ENCODE data around the gene C3orf20. TPM values are rescaled to one million over a fixed set of nuclear protein-coding genes. Genes with fewer than 3 reads are reported as not detected.

Gene C3orf20
- total RNA-seq, 1 donor from 2014 or later = not detected

DNA sequence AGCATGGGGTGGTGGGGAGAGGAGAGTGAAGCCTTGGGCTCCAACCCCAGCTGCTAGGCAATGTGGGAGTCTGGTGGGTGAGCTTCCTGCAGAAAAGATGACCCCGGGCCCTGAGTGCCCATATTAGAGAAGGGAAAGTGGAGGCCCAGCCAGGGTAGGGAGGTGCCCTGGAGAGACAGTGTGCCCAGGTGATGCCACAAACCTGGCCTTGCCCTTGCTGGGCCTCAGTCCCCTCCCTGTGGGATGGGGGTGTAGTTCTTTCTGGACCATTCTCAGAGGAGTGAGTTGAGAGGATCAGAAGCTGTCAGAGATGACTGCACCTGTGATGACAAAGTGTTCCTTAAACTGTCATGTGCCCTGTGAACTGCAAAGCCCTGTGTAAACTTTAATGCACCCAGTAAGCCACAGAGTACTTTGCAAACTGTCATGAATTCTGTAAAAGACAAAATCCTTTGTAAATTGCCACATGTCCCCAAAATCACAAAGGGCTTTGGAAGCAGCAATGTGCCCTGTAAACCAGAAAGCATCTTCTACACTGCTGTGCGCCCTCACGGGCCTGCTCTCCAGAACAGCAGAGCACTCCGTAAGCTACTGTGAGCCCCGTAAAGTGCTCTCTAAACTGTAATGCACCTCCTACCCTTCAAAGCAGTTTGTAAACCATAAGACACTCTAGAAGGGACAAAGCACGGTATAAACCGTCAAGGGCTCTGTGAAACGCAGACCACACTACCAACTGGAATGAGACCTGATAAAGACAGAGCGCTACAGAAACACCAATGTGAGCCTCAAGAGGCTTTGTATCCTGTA is 92.5 kb downstream of the C3orf20 start:
- ATAC-seq = no peak
- intact Hi-C loops (cut with DNase I) = no loop called here
- DNase-seq (ENCODE audit: missing footprints) = no peak

- no peak for ATAC-seq
- intact Hi-C loops (cut with DNase I) = no loop called here
- no peak for DNase-seq (ENCODE audit: missing footprints)
Measured at GRCh38 chr3:14768182-14768790, 93.3 kb downstream of the C3orf20 start.

DNA sequence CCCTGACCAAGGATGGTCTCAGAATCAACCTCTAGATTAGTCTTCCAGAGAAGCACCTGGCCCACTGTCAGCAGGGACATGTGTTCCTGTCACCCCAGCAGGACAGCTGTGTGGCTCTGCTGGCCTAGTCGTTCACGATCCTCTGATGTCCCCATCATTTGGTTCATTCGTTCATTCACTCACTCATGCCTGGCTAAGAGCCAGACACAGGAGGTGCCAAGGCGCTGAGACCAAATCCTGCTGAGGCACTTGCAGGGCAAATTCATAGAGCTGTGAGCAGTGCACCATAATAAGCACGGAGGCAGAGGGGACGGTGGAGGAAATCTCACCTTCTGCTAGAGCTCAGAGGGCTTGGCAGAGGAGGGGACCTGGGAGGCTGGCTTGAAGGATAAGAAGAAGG is 93.9 kb downstream of the C3orf20 start:
- intact Hi-C loops (cut with DNase I) = no loop called here
- DNase-seq (ENCODE audit: missing footprints) = no peak
- no peak for ATAC-seq

- intact Hi-C loops (cut with DNase I) = no loop called here
- DNase-seq (ENCODE audit: missing footprints) (no peak), ATAC-seq (no peak)
Measured at GRCh38 chr3:14769544-14770325, 94.8 kb downstream of the C3orf20 start.

- intact Hi-C loops (cut with DNase I) = no loop called here
- DNase-seq (ENCODE audit: missing footprints) = no peak
- no peak for ATAC-seq
Measured at GRCh38 chr3:14770591-14770990, 95.7 kb downstream of the C3orf20 start.

GRCh38 chr3:14771593-14772497 is 96.9 kb downstream of the C3orf20 start:
- ATAC-seq (no peak), DNase-seq (ENCODE audit: missing footprints) (no peak)
- intact Hi-C loops (cut with DNase I) = no loop called here

- intact Hi-C loops (cut with DNase I) = no loop called here
- DNase-seq (ENCODE audit: missing footprints) = no peak
- ATAC-seq = no peak
Measured at GRCh38 chr3:14772533-14773138, 97.7 kb downstream of the C3orf20 start.

- DNase-seq (ENCODE audit: missing footprints) = no peak
- no peak for ATAC-seq
- intact Hi-C loops (cut with DNase I) = no loop called here
Measured at GRCh38 chr3:14773281-14773680, 98.3 kb downstream of the C3orf20 start.

- DNase-seq (ENCODE audit: missing footprints) (no peak), ATAC-seq (no peak)
- intact Hi-C loops (cut with DNase I) = no loop called here
Measured at GRCh38 chr3:14773691-14774128, 98.8 kb downstream of the C3orf20 start.

- intact Hi-C loops (cut with DNase I) = no loop called here
- no peak for ATAC-seq
- DNase-seq (ENCODE audit: missing footprints) = no peak
Measured at GRCh38 chr3:14774431-14774830, 99.5 kb downstream of the C3orf20 start.

DNA sequence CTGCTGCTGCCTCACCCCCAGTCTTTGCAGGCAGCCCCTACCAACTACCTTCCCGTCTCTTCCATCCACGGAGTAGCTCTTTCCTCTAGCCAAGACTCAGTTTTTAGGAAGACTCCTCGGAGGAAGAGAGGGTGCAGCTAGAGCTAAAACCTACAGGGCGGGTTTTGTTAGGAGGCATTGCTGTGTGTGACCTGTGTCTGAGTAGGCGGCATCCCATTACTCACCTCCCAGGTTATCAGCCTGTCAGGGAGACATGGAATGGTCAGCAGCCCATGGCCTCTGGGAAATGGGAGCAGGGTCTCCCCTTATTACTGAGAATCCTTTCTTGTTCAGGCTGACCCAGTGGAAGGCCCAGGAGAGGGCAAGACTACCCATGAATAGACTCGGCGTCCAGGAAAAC is 100.1 kb downstream of the C3orf20 start:
- no peak for ATAC-seq
- DNase-seq (ENCODE audit: missing footprints) = no peak
- intact Hi-C loops (cut with DNase I) = no loop called here

DNA sequence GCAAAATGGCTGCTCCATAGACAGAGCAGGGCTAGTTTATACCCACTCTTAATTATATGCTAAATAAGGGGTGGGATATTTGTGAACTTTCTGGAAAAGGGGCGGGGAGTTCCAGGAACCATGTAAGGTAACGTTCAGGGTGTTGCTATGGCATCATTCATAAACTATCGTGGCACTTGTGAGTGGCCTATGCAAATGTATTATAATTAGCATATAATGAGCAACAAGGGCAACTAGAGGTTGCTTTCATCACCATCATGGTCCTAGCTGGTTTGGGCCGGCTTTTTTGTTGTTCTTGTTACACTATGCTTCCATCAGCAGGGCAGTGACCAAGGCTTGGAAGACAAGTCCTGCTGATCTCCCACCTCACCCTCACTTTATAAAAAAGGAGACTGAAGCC is 100.6 kb downstream of the C3orf20 start:
- DNase-seq (ENCODE audit: missing footprints) (no peak), ATAC-seq (no peak)
- intact Hi-C loops (cut with DNase I) = no loop called here

DNA sequence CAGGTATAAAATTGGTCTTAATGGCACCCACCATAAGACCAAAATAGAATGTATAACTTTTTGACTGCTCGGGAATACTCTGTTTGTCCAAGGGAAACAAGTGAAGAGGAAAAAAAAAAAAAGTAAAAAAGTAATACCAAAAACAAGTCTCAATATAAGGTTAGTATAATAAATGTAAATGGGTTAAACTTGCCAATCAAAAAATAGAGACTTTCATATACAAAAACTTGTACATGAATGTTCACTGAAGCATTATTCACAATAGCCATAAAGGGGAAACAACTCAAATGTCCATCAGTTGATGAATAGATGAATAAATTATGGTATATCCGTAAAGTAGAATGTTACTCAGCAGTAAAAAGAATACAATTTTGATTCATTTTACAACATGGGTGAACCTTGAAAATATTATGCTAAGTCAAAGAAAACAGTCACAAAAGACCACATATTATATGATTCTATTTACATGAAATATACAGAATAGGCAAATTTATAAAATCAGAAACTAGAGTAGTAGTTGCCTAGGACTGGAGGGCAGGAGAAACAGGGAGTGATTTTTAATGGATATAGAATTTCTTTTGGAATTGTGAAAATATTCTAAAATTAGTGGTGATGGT is 104.2 kb downstream of the C3orf20 start:
- ATAC-seq (no peak), DNase-seq (ENCODE audit: missing footprints) (no peak)
- intact Hi-C loops (cut with DNase I) = loop anchor here (2.0 kb wide), 1 partner anchor 104 kb away; the partner anchor contains the start of gene C3orf20

- intact Hi-C loops (cut with DNase I) = no loop called here
Measured at GRCh38 chr3:14780927-14781507, 106.1 kb downstream of the C3orf20 start.

DNA sequence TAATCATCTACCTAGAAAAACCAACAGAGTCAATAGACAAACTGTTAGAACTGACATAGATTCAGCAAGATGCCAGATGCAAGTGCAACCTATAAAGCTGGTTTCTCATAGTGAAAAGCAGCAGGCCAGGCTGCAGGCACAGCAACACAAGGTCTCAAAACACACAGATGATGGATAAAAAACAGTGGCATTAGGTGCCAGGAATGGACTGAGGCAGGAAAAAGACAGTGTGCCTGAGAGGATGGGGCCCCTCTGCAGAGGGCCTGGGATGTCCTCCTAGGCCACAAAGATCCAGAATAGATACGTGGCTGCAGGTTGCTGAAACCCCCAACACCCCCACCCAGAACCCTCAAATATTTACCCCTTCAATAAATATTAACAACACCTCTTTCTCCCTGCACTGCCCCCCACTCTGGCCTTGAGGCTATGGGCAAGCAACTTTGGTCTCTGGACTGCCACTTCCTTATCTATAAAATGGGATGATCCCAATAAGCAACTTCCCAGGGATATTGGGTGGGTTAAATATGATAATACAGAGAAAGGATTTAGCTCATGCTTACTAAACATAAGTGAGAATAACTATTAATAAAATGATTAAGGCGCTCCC is 108.6 kb downstream of the C3orf20 start:
- DNase-seq (ENCODE audit: missing footprints) = no peak
- intact Hi-C loops (cut with DNase I) = no loop called here
- no peak for ATAC-seq

More at GRCh38 chr3:14780927-14781507, 106.1 kb downstream of the C3orf20 start:
- ATAC-seq (peak; percentile 92), DNase-seq (ENCODE audit: missing footprints) (peak; percentile 68)

GRCh38 chr3:14784087-14784681 is 109.2 kb downstream of the C3orf20 start:
- ATAC-seq (no peak), DNase-seq (ENCODE audit: missing footprints) (peak; percentile 62)
- intact Hi-C loops (cut with DNase I) = no loop called here
